H1 (cell line): ENCODE data around the gene COPZ1.

ENCODE experiments used
- CTCF ChIP-seq, 3 experiments: IDR thresholded peaks; 1 replicate in 2 of 3; 2 replicates in 1 of 3; pipeline versions ENCODE4 v1.5.1 to v1.6.1; 2011; ENCODE audit warnings: low read length in 3 of 3, mild to moderate bottlenecking in 3 of 3, inconsistent platforms in 2 of 3, low read depth in 1 of 3, moderate library complexity in 1 of 3; ENCODE audit not compliant: insufficient read depth in 1 of 3; ENCODE audit errors: control extremely low read depth in 1 of 3
- YY1 ChIP-seq: IDR thresholded peaks from 2 replicates; pipeline ENCODE4 v1.6.1; 2011; ENCODE audit warnings: low read depth, mild to moderate bottlenecking, low read length

GRCh38 chr12:54356228-54356627 is 31.3 kb downstream of the COPZ1 start:
- TF ChIP-seq CTCF (IDR thresholded peaks at IDR 0.05; ENCODE audit: control extremely low read depth in 1 of 3, insufficient read depth in 1 of 3, low read depth in 1 of 3, low read length in 3 of 3) (no peak), YY1 (no peak)
